T47D (cell line): Measurements from ENCODE around the gene DYNC1I1.

Experiments used
- DNase-seq, 2 experiments: peaks; one replicate each; pipeline versions ENCODE4 v3.0.0 to v3.0.0-alpha.2; 2011 to 2012; ENCODE audit warnings: low read depth in 1 of 2, low spot score in 1 of 2
- JUND ChIP-seq: IDR thresholded peaks from 2 replicates; pipeline ENCODE4 v1.6.1; 2012; ENCODE audit warnings: low read depth
- in situ Hi-C: cut with HindIII; loops from 2 replicates; pipeline ENCODE4 v1.10.0; 2016; ENCODE audit warnings: low sequenced_read_pairs, low pct_unique_long_range_greater_than_20kb

DYNC1I1 gene

DNA sequence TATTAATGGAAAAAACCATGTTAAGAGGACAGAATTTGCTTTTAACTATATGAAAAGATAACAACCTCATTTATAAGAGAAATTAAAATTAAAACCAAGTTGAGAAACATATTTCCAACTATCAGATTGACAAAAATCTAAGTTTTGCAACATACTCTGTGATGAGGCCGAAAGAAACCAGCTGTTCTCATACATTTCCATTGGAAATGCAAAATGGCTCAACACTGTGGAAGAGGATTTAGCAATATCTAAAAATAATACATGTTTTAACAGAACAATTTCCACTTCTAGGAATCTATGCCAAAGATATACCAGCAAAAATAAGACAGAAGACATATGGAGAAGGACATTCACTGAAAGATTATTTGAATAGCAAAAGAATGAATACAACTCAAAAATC is 268.8 kb downstream of the DYNC1I1 start:
- DNase-seq: no peak
- TF ChIP-seq JUND: no peak
- in situ Hi-C loops: no loop called here

DNA sequence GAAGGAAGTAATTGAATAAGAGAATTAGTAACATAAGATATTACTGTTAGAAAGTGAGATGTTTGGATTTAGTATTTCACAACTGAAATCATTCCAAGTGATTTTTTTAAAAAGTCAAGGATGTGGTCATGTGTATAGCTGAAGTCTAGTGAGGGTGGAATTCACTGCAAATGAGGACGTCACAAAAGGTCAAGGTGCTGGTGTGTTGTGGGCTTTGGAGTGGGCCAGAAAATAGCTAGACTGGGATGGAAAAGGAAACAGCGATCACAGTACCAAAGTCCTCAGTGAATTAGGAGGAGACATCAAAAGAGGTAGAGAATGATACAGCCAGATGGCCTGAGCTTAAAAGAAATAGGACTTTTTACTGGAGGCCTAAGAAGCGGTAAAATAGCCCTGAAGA is 272.8 kb downstream of the DYNC1I1 start:
- TF ChIP-seq JUND: no peak
- in situ Hi-C loops: no loop called here
- DNase-seq: no peak

DNA sequence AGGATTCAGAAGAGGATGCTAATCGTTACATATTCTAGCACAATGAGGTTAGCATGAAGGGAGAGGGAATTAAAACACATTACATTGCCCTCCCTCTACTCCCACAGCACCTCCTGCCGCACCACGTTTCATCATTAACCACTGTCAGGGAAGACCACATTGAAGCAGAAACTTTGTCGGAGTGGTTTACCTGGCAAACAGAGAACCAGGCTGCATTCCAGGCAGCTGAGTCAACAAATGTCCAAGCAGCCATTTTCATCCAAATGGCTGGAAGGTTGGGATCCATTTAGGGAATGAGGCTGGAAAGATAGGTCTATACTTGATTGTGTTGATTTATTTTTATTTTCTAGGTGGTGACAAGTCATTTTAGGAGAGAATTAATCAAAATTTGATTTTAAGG is 273.6 kb downstream of the DYNC1I1 start:
- TF ChIP-seq JUND: no peak
- in situ Hi-C loops: no loop called here
- DNase-seq: peak in 1 of 2 experiments; percentile 33

DNA sequence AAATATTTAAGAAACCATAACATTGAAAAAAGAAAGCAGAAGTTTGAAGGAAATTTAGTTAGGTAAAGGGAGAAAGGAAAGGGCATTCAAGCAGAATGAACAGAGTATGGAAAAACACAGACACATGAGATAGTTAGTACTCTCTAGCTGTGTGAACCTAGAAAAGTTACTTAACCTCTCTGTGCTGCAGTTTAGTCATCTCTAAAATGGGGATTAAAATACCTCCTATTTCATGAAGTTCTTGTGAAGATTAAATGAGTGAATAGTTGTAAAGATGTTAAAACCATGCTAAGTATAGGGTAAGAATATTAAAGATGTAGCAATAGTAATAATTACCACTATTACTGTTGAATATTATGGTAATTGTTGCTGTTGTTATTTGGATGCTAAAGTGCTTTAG is 279.9 kb downstream of the DYNC1I1 start:
- no peak for DNase-seq
- in situ Hi-C loops: no loop called here
- no peak for TF ChIP-seq JUND

DNA sequence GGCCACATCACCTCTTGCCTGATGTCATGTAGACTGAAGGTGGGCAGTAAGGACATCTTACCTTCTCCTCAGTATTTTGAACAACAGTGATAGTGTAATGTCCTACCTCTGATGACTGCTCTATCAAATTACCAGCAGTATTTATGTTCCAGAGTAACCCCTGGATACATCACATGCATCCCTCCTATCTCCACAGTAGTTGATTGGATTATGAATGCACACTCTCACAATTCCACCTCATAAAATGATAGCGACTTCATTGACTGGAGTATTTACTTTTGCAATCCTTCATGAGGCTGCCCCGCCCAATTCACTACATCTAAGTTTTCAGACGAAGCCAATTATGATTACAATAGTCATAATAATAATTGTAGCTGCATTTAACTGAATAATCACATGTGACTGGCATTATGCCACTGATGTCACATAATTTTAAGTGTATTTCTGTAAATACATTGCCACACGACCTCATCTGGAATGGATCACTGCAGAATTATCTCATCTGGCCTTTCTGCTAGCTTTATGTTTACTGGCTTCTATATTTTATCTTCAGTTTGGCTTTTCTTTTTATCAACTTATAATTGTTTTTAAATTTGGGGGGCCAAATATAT is 280.6 kb downstream of the DYNC1I1 start:
- DNase-seq: no peak
- TF ChIP-seq JUND: no peak
- in situ Hi-C loops: no loop called here

DNA sequence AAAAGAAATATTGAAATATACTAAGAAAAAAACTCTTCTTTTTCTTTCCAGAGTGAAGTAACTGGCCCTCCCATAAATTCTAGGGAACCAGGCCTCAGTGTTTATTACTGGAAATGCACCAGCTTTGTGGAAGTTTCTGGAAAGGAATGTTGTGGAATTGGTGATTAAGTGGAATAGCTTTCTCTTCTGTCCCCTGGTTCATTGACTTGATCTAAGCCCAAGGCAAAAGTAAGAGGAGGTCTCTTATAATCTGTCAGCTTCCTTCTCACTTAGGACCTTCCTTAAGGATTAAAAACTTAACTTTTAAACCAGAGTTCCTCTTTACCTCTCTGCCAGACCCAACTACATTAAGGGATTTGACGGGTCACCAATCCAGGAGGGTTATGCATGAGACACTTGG is 283.4 kb downstream of the DYNC1I1 start:
- in situ Hi-C loops: no loop called here
- TF ChIP-seq JUND: no peak
- DNase-seq: no peak

DNA sequence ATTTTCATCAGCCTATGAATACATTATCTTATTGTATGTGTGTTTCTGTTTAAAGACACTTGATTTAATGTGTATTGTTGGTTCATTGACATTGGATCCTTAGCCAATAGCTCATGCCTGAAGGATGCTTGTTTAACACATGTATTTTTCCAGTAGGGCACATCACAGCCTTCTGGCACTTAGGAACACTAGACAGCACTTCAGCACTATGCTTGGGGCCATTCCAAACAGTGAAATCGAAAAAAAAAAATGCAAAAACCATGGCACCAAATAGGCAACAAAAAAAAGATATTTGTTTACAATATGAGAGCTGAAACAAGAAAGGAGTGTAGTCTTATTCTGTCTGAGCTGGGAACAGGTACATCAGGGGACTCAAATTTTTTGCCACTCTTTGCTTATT is 286.7 kb downstream of the DYNC1I1 start:
- no peak for TF ChIP-seq JUND
- in situ Hi-C loops: no loop called here
- DNase-seq: no peak

DNA sequence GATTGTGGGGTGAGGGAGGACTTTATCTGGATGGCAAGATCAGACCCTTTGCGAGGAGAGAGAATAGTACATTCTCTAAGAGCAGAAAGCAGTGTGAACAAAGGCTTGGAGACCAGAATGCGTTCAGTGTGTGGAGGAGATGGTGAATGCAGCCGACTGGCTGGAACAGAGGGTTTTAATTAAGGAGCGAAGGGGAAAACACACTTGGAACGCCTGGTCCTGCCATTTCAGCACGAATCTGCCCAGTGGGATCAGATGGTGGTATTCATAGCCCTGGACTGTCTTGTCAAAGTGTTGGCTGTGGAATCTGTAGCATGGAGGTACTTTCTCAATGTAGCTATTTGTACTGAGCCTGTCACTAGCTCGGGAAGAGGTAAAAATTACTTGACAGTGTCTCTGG is 288.7 kb downstream of the DYNC1I1 start:
- no peak for DNase-seq
- TF ChIP-seq JUND: no peak
- in situ Hi-C loops: no loop called here

DNA sequence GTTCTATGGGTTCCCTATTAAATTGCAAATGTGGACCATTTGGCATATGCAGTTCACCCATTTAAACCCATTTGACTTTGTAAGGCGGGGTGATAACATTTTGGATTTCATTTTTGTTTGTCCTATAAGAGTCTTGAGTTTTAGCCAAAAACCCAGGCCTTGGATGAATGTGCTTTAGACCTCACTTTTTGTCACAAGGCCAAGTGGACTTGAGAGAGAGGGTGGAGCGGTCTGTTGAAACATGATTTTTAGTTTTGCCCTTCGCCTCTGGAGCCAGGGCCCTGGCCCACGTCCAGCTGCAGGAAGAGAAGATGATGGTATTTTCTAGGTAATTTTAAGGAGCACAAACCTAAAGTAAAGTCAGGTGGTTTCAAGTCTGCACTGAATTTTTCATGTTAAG is 289.5 kb downstream of the DYNC1I1 start:
- no peak for DNase-seq
- in situ Hi-C loops: no loop called here
- TF ChIP-seq JUND: no peak

DNA sequence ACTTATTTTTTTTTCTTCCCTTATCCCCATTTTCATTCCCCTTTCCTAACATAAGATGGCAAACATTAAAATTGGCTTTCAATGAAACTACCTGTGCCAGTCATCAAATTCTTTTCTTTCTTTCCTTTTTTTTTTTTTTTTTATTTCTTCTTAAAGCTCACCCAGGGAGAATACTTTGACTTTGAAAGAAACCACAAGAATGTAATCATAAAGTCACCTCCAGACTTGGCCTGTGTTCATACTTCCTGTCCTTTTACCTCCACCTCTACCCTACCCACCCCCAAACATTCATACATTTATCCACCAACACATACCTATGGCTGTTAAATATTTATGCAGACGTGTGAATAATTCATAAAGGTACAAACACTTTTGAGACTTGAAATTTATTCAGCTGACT is 295.0 kb downstream of the DYNC1I1 start:
- TF ChIP-seq JUND: no peak
- in situ Hi-C loops: no loop called here
- no peak for DNase-seq

DNA sequence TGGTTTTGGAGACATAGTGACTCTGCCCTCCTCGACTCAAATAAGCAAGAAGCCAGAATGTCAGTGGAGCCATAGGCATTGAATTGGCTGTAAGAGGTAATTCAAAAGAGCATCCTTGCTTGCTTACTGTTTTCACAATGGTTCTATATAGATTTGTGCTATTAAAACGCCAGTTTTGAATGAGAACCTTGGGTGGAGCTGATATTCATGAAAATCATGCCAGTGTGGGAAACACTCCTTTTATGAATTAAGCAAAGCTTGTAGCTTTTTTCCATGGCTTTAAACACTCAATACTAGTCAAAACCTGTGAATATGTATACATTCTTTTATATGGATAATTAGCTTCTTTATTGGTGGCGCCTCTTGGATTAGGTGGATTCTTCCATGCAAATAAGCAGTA is 297.0 kb downstream of the DYNC1I1 start:
- in situ Hi-C loops: no loop called here
- no peak for DNase-seq
- TF ChIP-seq JUND: no peak

DNA sequence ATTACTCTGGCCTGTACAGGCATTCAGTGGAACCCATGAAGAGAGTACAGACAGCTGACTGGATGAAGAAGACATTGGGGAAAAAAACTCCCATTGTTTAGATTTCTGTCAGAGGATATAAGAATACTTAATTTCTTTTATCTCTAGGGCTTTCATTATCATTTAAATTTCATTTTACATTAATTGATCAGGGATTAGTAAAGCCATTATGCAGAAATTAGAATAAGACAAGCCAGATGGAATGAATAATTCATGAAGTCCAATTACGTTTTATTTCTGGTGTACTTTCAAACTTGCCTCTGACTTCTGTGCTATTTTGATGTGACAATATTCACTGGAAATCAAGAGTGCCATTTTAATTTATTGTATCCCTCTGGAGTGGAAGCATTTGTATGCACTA is 302.5 kb downstream of the DYNC1I1 start:
- TF ChIP-seq JUND: no peak
- in situ Hi-C loops: no loop called here
- DNase-seq: no peak

DNA sequence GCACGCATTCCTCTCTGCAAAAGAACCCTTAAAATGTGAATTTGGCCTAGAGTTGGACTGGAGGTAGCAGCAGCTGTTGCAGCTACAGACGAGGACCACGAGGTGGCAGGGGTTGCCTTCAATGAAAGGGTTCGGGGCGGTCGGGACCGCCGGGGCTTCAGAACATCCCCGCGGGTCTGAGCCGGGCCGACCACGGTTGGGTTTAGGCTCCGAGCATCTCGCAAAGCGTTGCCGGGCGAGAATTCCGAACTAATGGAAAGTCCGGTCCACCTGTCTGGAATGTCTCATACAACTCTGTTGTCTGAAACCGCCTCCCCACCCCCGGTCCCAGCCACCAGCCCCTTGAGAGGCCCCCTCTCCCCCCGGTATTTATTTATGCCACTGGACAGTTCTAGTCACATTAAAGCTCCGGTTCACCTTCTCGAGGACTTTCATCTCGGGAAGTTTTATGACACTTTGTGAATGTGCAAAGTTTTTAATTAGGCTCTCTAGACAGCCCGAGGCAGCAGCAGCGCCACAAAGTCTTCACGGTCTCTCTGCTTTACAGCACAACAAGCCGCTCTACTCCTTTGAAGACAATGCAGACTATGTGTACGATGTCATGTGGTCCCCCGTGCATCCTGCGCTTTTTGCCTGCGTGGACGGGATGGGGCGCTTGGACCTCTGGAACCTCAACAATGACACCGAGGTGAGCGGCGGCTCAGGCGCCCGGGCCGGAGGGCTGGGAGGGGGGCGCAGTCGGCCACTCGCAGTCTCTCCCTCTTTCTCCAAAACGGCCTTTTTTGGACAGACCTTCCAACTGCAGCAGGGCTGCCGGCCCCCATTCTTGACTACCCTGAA is 303.4 kb downstream of the DYNC1I1 start:
- in situ Hi-C loops: no loop called here
- no peak for TF ChIP-seq JUND
- DNase-seq: peak; percentile 32 to 58

DNA sequence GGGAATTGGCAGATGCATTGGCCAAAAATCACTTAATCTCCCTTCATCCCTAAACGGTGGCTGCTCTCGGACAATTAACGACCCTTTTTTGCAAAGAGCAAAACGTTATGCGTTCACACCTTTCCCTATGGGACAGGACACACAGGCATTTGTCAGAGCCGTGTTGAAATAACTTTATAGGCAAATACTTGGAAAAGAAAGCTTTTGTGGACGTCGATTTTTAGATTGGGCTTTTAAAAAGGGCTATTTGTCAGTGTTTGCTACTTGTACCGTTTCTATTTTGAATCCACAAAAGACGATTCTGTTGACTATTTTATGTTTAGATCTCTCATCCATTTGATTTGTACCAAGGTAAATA is 304.0 kb downstream of the DYNC1I1 start:
- no peak for TF ChIP-seq JUND
- DNase-seq: no peak
- in situ Hi-C loops: no loop called here
